GM23338 (cell line): ENCODE results near the gene TMEM51.

Experiments
- CREB1 ChIP-seq: fragments of 250-450 bp; sonication (Bioruptor Pico); IDR thresholded peaks from 2 replicates; pipeline ENCODE4 v1.5.0; 2020; ENCODE audit warnings: low read depth, mild to moderate bottlenecking, moderate library complexity
- EZH2 ChIP-seq: fragments of 200-600 bp; sonication (generic); IDR thresholded peaks from one replicate; pipeline ENCODE4 v1.8.0; 2017; ENCODE audit warnings: antibody characterized with exemption, mild to moderate bottlenecking, low read depth; ENCODE audit not compliant: unreplicated experiment
- EZH2phosphoT487 ChIP-seq: fragments of 200-600 bp; sonication (generic); IDR thresholded peaks from one replicate; pipeline ENCODE4 v1.8.1; 2018; ENCODE audit warnings: antibody characterized with exemption; ENCODE audit not compliant: unreplicated experiment
- JUNB ChIP-seq: IDR thresholded peaks from one replicate; pipeline ENCODE4 v1.6.1; 2016; ENCODE audit warnings: antibody characterized with exemption; ENCODE audit not compliant: unreplicated experiment
- NANOG ChIP-seq: IDR thresholded peaks from 2 replicates; pipeline ENCODE4 v1.6.1; 2016; ENCODE audit warnings: antibody characterized with exemption, borderline replicate concordance
- POLR2AphosphoS5 ChIP-seq: IDR thresholded peaks from 2 replicates; pipeline ENCODE4 v1.6.1; 2016; ENCODE audit warnings: antibody characterized with exemption, low read depth
- REST ChIP-seq: IDR thresholded peaks from one replicate; pipeline ENCODE4 v1.6.1; 2018; ENCODE audit warnings: antibody characterized with exemption; ENCODE audit not compliant: unreplicated experiment
- STAT1 ChIP-seq: IDR thresholded peaks from one replicate; pipeline ENCODE4 v1.6.1; 2016; ENCODE audit warnings: antibody characterized with exemption; ENCODE audit not compliant: unreplicated experiment
- ZNF114 ChIP-seq: fragments of 250-450 bp; sonication (Bioruptor Pico); IDR thresholded peaks from 2 replicates; pipeline ENCODE4 v1.5.0; 2020; ENCODE audit warnings: mild to moderate bottlenecking, moderate library complexity
- ZNF462 ChIP-seq: fragments of 250-450 bp; sonication (Bioruptor Pico); IDR thresholded peaks from 2 replicates; pipeline ENCODE4 v1.5.0; 2020; ENCODE audit warnings: mild to moderate bottlenecking, moderate library complexity
- TF ChIP-seq, protein P1 (sequence below), 2 experiments: fragments of 200-600 bp in 1 of 2; sonication (generic) in 1 of 2; conservative IDR thresholded peaks; 2 replicates each; pipeline versions ENCODE4 v1.5.1 to v1.6.1; 2016 to 2017; ENCODE audit warnings: antibody characterized with exemption in 2 of 2, low read depth in 2 of 2, mild to moderate bottlenecking in 2 of 2, moderate library complexity in 1 of 2

DNA sequence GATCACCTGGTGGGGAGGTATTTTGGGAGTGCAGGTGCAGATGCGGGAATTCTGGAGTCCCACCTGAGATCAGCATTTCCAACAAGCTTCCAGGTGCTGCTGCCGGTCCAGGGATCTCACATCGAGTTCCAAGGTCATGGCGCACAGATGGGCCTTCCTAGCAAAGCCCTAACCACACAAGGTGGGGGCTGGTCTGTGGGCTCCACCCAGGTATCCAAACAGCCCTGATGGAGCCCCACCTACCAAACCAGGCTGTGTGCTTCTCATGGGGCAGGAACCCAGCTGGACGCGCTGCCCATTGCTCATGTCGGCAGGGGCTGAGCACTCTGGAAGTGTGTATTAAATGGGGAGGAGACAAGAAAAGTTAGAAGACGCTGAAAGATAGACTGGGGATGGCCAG lies 35.0 kb upstream of the TMEM51 start:
- TF ChIP-seq, protein P1, sequence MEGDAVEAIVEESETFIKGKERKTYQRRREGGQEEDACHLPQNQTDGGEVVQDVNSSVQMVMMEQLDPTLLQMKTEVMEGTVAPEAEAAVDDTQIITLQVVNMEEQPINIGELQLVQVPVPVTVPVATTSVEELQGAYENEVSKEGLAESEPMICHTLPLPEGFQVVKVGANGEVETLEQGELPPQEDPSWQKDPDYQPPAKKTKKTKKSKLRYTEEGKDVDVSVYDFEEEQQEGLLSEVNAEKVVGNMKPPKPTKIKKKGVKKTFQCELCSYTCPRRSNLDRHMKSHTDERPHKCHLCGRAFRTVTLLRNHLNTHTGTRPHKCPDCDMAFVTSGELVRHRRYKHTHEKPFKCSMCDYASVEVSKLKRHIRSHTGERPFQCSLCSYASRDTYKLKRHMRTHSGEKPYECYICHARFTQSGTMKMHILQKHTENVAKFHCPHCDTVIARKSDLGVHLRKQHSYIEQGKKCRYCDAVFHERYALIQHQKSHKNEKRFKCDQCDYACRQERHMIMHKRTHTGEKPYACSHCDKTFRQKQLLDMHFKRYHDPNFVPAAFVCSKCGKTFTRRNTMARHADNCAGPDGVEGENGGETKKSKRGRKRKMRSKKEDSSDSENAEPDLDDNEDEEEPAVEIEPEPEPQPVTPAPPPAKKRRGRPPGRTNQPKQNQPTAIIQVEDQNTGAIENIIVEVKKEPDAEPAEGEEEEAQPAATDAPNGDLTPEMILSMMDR (conservative IDR thresholded peaks at IDR 0.05; ENCODE audit: low read depth in 2 of 2) = no peak
- no peak for TF ChIP-seq POLR2AphosphoS5
- no peak for TF ChIP-seq CREB1 (CRISPR knock-in tag)
- no peak for TF ChIP-seq EZH2phosphoT487
- no peak for TF ChIP-seq REST
- TF ChIP-seq ZNF462 (CRISPR knock-in tag) = no peak
- no peak for TF ChIP-seq EZH2
- TF ChIP-seq STAT1 = no peak
- no peak for TF ChIP-seq ZNF114 (CRISPR knock-in tag)
- TF ChIP-seq JUNB = no peak
- TF ChIP-seq NANOG = no peak
